ENCODE measurements around the gene RETN.

The RETN gene

DNA sequence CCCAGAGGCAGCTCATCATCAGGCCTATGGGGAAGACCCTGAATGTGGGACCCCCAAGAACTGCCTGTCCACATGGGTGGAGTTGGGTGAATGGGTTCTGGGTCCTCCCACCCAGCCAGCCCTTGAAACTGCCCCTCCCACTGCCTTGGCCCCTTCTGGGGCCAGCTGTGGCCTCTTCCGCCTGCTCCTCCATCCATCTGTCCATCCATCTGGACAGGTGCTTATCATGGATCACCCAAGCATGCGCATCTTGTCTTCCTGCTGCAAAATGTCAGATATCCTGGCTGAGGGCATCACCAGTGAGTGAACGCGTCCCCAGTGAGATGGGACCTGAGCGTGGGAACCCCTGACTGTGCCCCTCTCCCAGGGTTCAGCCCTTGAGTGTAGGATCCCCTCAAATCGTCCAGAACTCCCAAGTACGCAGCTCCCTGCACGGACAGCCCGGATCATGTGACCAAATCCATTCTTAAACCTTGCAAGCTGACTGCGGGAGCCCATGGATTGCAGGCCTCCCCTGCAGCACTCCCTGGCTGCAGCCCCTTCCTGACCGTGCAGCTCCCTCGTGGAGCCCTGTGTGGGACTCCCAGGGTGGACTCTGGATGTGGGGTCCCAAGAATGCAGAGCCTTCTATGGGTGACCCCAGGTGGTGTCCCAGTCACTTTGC is 29.9 kb upstream of the RETN start:
- no peak for DNase-seq

DNA sequence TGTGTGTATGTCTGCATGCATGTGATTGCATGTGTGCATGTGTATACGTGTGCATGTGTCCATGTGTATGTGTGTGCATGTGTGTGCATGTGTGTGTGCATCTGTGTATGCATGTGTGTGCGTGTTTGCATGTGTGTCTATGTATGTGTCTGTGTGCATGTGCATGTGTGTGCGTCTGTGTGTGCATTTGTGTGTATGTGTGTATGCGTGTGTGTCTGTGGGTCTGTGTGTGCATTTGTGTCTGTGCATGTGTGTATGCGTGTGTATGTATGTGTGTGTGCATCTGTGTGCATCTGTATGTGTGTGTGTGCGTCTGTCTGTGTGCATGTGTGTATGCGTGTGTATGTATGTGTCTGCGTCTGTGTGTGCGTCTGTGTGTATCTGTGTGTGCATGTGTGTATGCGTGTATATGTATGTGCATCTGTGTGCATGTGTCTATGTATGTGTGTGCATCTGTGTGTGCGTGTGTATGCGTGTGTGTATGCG is 28.9 kb upstream of the RETN start:
- DNase-seq, result no peak

DNA sequence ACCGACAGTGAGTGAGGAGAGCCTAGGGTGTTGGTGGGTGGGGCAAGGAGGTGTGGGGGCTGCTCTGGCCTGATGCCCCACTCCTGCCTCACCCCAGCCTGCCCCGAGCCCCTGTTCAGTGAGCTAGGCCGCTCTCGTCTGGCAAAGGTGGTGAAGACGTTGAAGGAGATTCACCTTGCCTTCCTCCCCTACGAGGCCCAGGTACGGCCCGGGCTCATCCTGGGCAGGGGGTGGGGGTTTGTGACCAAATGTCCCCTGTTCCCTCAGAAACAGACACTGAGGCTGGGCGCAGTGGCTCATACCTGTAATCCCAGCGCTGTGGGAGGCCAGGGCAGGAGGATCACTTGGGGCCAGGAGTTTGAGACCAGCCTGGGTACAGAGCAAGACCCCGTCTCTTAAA is 28.0 kb upstream of the RETN start:
- DNase-seq, result no peak

DNA sequence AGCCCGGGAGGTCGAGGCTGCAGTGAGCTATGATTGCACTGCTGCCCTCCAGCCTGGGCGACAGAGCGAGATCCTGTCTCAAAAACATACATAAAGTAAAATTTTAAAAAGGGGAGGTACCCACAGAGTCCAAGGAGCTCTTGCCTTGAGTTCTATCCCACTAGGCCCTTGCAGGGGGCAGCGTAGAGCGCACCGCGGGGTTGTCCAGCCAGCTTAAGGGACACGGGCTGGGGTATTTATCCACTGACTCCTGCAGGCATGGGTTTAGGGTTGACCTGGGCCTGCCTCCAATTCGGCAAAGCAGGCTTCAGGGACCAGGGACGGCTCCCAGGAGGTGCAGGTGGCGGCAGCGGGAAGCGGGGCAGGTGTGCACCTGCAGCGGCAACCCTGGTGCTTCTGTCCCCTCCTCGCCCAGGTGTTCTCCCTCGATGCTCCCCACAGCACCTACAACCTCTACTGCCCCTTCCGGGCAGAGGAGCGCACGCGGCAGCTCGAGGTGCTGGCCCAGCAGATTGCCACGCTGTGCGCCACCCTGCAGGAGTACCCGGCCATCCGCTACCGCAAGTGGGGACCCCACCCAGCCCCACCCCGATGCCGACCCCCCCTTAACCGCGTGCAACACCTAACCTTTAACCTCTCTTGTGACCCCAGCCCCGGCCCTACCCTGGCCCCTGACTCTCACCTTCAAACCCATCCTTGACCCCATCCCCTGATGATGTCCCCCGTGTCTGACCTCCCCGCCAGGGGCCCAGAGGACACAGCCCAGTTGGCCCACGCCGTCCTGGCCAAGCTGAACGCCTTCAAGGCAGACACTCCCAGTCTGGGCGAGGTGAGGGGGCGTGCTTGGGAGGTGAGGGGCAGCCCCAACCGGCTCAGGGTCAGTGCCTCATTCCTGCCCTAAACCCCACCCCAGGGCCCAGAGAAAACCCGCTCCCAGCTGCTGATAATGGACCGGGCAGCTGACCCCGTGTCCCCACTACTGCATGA is 27.3 kb upstream of the RETN start:
- no peak for DNase-seq

DNA sequence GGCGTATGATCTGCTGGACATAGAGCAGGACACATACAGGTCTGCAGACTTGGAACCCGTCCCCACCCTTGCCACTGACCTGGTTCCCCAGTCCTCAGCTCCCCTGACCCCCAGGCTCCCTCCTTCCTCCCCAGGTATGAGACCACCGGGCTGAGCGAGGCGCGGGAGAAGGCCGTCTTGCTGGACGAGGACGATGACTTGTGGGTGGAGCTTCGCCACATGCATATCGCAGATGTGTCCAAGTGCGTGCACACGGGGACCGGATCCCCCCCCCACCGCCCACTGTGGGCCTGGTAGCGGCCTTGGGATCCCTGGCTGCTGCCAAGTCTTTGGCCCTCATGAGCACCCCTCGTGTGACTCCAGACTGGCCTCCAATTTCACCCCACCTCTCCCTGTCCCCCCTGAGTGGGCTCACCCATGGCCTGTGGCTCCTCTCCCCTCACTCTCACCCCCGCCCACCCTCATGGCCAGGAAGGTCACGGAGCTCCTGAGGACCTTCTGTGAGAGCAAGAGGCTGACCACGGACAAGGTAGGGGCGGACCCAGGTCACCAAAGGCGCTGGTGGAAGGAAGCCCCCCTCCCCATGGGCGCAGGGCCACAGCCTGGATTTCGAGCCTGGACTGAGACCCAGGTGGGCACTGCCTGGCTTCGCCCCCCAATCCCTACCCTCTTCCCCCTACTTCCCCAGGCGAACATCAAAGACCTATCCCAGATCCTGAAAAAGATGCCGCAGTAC is 26.4 kb upstream of the RETN start:
- no peak for DNase-seq

DNA sequence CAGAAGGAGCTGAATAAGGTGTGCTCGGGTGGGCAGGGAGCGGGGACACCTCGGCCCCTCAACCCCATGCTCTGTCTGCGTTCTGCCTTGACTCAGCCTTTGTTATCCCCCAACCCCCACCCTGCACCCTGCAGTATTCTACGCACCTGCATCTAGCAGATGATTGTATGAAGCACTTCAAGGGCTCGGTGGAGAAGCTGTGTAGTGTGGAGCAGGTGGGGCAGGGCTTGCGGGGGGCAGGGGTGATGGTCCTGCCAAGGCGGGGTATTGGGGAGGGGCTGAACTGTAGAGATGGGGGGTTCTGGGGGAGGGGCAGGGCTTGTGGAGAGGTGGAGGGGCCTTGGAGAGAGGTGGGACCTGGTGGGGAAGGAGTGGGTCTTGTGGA is 25.8 kb upstream of the RETN start:
- DNase-seq, result no peak

DNA sequence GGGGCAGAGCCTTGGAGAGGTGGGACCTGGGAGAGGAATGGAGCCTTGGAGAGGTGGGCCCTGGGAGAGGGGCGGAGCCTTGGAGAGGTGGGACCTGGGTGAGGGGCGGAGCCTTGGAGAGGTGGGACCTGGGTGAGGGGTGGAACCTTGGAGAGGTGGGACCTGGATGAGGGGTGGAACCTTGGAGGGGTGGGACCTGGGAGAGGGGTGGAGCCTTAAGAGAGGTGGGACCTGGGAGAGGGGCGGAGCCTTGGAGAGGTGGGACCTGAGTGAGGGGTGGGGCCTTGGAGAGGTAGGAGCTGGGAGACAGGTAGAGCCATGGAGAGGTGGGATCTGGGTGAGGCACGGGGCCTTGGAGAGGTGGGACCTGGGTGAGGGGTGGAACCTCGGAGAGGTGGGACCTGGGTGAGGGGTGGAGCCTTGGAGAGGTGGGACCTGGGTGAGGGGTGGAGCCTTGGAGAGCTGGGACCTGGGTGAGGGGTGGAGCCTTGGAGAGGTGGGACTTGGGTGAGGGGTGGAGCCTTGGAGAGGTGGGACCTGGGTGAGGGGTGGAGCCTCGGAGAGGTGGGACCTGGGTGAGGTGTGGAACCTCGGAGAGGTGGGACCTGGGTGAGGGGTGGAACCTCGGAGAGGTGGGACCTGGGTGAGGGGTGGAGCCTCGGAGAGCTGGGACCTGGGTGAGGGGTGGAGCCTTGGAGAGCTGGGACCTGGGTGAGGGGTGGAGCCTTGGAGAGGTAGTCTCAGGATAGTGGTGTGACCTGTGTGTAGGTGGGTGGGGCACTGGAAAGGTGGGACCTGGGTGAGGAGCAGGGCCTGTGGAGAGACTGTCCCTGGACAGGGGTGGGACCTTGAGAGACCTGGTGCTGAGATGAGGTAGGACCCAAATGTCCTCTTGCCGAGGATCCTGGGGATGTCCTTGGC is 25.0 kb upstream of the RETN start:
- peak; percentile 28 for DNase-seq

DNA sequence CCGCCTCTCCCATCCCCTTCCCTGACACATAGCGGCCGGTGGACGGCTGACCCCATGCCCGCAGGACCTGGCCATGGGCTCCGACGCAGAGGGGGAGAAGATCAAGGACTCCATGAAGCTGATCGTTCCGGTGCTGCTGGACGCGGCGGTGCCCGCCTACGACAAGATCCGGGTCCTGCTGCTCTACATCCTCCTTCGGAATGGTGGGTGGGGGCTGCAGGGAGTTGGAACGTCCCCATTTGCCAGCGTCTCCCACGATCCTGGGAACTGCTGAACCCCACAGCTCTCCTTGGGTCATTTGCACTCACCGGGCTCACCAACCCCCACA is 24.3 kb upstream of the RETN start:
- no peak for DNase-seq

DNA sequence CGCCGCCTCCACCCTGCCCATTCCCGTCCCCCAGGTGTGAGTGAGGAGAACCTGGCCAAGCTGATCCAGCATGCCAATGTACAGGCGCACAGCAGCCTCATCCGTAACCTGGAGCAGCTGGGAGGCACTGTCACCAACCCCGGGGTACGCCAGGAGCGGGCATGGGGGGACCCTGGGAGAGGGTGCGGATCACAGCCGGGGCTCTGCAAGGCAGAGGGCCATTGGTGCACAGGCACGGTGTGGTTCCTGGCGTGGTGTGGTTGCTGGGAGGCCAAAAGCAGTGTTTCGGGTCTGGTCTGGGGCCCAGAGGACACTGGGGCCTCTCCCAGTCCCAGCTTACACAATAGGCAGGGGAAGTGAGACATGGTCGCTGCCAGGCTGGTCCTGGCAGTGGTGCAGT is 23.7 kb upstream of the RETN start:
- no peak for DNase-seq

DNA sequence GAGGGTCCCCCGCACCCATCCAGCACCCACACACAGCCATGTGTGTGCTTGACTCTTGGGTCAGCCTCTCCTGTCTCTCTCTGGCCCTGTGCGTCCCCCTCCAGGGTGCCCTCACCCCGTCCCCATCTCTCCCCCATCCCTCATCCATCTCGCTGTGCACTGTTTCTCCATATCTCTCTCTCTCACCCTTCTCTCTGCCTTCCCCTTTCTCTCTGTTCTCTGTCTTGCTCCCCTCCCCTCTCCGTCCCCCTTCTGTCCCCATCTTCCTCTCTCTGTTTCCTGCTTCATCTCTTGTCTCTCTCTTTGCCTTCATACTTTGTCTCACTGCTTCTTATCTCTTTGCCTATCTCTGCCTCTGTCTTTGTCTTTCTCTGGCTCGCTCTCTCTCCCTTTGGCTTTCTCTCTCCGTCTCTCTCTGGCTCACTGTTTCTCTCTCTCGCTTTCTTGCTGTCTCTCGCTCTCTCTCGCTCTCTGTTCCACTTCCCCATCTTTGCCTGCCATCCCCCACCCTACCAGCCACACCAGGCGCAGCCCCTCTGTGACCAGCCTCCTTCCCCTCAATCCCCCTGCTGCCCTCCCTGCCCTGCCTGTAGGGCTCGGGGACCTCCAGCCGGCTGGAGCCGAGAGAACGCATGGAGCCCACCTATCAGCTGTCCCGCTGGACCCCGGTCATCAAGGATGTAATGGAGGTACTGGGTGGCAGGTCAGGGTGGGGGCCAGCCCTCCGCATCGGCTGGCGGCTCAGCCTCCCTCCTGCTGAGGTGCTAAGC is 23.0 kb upstream of the RETN start:
- DNase-seq, result no peak

DNA sequence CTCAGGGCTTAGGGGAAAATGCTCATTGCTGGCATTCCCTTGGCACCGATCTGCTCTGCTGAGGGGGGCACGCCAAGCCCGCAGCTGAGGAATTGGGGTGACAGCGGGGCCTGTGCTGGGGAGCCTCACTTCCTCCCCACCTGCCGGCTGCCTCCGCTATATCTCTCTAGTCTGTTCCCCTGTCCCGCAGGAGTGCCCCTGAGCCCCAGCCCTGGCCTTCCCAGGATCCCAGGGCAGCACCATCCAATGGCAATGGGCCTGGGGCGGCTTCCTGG is 22.5 kb upstream of the RETN start:
- no peak for DNase-seq

DNA sequence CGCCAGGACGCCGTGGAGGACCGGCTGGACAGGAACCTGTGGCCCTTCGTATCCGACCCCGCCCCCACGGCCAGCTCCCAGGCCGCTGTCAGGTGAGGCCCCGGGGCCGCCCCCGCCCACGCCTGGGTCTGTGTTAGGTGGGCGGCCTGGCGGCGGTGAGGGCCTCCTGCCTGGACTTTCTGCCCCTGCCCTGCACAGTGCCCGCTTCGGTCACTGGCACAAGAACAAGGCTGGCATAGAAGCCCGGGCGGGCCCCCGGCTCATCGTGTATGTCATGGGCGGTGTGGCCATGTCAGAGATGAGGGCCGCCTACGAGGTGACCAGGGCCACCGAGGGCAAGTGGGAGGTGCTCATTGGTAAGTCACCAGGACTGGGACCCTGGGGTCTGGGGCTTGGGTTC is 21.7 kb upstream of the RETN start:
- no peak for DNase-seq

DNA sequence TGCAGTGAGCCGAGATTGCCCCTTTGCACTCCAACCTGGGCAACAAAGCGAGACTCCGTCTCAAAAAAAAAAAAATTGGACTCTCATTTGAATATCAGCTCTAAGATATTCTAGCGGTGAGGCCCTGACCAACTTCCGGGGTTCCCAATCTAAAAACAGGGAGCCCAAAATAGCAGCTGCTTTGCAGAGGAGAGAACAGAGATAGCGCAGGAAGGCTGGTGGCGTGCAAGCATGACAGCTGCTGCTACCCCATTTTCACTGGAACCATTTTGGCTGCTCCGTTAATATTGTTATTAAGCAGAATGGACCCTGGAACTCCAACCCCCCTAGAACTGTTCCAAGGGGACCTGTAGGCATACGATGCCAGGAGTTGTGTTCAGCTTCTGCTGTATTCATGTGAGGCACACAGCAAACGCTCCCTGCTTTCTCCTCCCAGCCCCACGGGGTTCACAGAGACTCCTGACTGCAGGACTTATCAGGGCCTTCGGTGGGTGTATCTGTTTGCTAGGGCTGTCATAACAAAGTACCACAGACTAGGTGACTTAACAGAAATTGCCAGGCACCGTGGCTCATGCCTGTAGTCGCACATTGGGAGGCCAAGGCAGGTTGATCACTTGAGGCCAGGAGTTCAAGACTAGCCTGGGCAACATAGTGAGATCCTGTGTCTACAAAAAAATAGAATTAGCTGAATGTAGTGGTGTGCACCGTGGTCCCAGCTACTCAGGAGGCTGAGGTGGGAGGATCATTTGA is 20.4 kb upstream of the RETN start:
- DNase-seq, result no peak

DNA sequence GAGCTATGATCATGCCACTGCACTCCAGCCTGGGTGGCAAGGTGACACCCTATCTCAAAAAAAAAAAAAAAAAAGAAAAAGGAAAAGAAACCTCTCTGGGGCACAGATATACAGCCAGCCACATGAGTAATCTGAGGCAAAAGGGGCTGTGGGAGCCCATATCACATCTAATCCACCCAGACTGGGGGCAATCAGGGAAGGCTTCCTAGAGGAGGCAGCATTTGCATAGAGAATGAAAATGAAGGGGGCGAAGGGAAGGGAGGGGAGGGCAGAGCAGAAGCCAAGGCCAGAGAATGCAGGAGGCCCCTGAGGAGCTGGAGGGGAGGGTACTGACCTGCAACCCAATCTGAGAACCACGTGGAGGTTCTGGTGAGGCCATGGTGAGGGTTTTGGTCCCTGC is 18.7 kb upstream of the RETN start:
- no peak for DNase-seq

DNA sequence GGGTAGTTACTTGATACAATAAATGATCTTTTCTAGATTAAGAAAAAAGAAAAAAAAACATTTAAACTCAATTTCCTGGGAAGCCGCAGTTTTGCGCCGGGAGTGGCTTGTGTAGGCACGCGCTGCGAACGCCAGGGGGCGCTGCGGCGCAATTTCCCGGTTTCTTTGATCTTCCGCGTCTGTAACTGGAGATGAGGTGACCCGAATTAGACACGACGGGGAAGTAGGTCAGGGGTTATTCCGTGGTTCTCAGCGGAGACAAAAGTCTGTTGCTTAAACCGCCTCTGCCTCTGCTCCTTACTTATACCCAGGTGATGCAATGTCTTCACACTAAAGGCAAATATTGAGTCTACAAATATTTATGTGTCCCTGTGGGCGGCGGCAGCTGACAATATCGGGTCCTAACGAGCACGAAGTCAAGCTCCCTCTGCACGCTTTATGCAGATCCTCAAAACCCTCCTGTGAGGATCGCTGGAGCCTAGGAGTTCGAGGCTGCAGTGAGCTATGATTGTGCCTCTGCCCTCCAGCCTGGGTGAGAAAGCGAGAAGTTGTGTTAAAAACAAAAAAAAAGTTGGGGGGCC is 16.7 kb upstream of the RETN start:
- DNase-seq, result peak; percentile 72

DNA sequence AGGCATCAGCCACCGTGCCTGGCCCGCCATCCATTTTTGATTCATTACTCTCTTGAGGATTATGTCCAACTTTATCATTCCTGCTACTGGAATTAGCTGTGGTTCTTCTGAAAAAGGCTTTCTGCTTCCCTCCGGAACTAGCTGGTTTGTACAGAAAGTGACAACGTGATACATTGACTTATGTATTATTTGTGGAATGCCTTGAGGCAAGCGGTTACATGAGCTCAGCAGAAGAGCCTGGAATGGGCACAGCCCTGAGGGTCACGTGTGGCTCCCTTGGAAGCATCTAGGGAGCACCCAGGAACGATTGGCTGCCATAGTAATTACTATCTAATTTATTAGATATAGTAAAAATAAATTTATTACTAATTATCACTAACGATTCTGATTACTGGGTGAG is 14.4 kb upstream of the RETN start:
- no peak for DNase-seq

DNA sequence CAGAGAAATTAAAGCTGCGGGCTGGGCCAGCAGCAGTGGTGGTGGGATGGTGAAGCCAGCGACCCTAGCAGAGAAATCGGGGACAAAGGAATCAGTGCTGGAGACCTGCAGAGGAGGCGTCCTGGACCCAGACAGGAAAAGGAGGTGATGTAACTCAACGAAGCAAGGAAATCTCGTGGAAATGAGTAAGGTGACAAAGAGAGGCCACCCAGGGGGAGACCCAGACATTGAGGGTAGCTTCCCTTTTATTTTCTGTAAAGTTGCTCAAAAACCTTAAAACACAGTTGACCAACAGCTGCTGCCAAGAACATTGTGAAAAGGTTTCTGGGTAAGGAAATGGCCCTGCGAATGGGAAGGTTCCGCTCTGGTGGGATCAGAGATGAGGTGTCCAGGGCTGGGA is 13.3 kb upstream of the RETN start:
- DNase-seq, result no peak

DNA sequence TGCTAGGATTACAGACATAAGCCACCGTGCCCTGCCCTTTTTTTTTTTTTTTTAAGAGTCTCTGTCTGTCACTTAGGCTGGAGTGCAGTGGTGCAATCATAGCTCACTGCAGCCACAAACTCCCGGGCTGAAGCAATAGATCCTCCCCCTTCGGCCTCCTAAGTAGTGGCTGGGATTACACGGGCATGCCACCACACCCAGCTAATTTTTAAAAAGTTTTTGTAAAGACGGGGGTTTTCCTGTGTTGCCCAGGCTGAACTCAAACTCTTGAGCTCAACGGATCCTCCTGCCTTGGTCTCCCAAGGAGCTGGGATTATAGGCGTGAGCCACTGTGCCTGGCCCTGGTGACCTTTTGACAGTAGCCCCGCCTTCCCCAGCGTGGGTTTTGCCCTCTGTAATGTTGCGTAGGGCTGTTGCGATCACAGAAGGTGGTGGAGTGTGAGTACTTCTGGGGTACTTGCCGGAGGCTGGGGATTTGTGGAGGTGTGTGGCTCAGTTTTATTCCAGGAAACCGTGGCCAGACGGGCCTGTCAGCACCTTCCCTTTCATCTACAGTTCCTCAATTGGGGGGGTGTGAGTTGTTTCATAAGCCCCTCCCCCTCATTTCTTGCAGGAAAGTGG is 11.6 kb upstream of the RETN start:
- no peak for DNase-seq

DNA sequence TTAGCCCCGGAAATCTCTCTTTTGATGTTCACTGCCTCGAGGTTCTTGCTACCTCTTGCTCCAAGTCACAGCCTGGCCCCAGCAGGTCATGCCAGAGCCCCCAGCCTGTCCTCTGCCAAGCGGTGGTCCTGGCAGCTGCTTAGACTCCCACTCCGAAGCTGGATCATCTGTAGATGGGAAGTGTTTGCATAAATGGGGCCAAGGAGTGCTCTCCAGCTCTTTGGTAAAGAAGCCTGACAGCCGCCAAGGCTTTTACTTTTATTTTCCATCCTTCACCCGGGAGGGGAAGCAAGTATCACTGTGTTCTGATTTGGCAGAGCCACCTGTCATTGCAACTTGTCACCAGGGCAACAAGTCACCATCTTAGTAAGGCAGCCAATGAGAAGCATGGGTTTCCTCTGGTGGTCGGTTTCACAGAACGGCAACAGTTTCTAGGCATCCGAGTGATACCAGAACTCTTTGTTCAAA is 10.6 kb upstream of the RETN start:
- no peak for DNase-seq

Measured in NCI-H345 (cell line).